HL-60/S4 treated with phorbol 12-myristate 13-acetate at 8.2 ng/mL for 4 days and 3 days (cell line): ENCODE measurements around the gene PAPSS2.

Experiments
- in situ Hi-C: fragments of 300-500 bp; cut with MboI; formaldehyde crosslinking; loops from 2 replicates; pipeline ENCODE4 v1.15.0; 2022; ENCODE audit warnings: low sequenced_read_pairs

The PAPSS2 gene

GRCh38 chr10:87669752-87670151 is 10.1 kb downstream of the PAPSS2 start:
- in situ Hi-C loops, result no loop called here

GRCh38 chr10:87670586-87670985 is 10.9 kb downstream of the PAPSS2 start:
- in situ Hi-C loops, result no loop called here

GRCh38 chr10:87671139-87671815 is 11.6 kb downstream of the PAPSS2 start:
- in situ Hi-C loops, result no loop called here

- in situ Hi-C loops, result no loop called here
These were observed 12.9 kb downstream of the PAPSS2 start for GRCh38 chr10:87672551-87672950.

- in situ Hi-C loops, result no loop called here
These were observed 15.3 kb downstream of the PAPSS2 start for GRCh38 chr10:87674943-87675342.

GRCh38 chr10:87675396-87676376 is 16.0 kb downstream of the PAPSS2 start:
- in situ Hi-C loops, result no loop called here

- in situ Hi-C loops, result no loop called here
These were observed 17.9 kb downstream of the PAPSS2 start for GRCh38 chr10:87677595-87677994.

- in situ Hi-C loops, result no loop called here
These were observed 18.6 kb downstream of the PAPSS2 start for GRCh38 chr10:87678302-87678701.

- in situ Hi-C loops, result no loop called here
These were observed 23.7 kb downstream of the PAPSS2 start for GRCh38 chr10:87683356-87683755.

GRCh38 chr10:87684001-87684638 is 24.4 kb downstream of the PAPSS2 start:
- in situ Hi-C loops, result no loop called here

GRCh38 chr10:87685832-87686574 is 26.3 kb downstream of the PAPSS2 start:
- in situ Hi-C loops, result no loop called here

- in situ Hi-C loops, result no loop called here
These were observed 31.9 kb downstream of the PAPSS2 start for GRCh38 chr10:87691506-87692070.

GRCh38 chr10:87692956-87693484 is 33.3 kb downstream of the PAPSS2 start:
- in situ Hi-C loops, result no loop called here

- in situ Hi-C loops, result no loop called here
These were observed 34.5 kb downstream of the PAPSS2 start for GRCh38 chr10:87694011-87694794.

GRCh38 chr10:87695074-87695473 is 35.4 kb downstream of the PAPSS2 start:
- in situ Hi-C loops, result no loop called here

- in situ Hi-C loops, result no loop called here
These were observed 37.5 kb downstream of the PAPSS2 start for GRCh38 chr10:87696922-87697745.

- in situ Hi-C loops, result no loop called here
These were observed 40.5 kb downstream of the PAPSS2 start for GRCh38 chr10:87700031-87700796.
